Measurements from ENCODE around the gene RBM12.

DNA sequence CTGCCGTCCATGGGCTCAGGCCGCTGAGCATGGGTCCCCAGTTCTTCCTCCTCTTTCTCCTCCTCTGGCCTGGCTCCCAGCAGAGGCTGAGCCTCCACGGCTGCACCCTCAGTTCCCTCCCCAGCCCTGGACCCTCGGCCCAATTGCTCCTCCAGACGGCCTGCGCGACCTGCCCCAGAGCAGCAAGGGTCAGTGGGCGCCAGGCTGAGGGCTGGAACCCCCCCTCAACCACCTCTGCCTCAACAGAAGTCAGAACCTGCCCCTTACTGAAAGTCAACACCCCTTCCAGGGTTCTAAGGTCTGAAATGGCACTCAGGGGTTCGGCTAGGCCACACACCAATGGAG is 65.0 kb downstream of the RBM12 start:
- TF ChIP-seq POLR2A (IDR thresholded peaks at IDR 0.05), result no peak
- TF ChIP-seq, protein P1, sequence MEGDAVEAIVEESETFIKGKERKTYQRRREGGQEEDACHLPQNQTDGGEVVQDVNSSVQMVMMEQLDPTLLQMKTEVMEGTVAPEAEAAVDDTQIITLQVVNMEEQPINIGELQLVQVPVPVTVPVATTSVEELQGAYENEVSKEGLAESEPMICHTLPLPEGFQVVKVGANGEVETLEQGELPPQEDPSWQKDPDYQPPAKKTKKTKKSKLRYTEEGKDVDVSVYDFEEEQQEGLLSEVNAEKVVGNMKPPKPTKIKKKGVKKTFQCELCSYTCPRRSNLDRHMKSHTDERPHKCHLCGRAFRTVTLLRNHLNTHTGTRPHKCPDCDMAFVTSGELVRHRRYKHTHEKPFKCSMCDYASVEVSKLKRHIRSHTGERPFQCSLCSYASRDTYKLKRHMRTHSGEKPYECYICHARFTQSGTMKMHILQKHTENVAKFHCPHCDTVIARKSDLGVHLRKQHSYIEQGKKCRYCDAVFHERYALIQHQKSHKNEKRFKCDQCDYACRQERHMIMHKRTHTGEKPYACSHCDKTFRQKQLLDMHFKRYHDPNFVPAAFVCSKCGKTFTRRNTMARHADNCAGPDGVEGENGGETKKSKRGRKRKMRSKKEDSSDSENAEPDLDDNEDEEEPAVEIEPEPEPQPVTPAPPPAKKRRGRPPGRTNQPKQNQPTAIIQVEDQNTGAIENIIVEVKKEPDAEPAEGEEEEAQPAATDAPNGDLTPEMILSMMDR (IDR thresholded peaks at IDR 0.05), result no peak

All from right lobe of liver (tissue), 4 donors.